ENCODE measurements around the gene SYNDIG1.

SYNDIG1 gene

GRCh38 chr20:24469116-24469893, at the start of gene SYNDIG1:
Gene SYNDIG1, plus strand, starts transcription at chr20:24469629. Its CDS starts 73,469 bp downstream, at chr20:24543098.
- DNase-seq: peak; percentile 66

GRCh38 chr20:24419786-24420185, 49.6 kb upstream of the SYNDIG1 start:
- DNase-seq: no peak

- DNase-seq: no peak
Measured at GRCh38 chr20:24420567-24420966, 48.9 kb upstream of the SYNDIG1 start.

GRCh38 chr20:24421071-24421470, 48.4 kb upstream of the SYNDIG1 start:
- DNase-seq: no peak

- DNase-seq: no peak
Measured at GRCh38 chr20:24422091-24422760, 47.2 kb upstream of the SYNDIG1 start.

- DNase-seq: no peak
Measured at GRCh38 chr20:24423390-24424313, 45.8 kb upstream of the SYNDIG1 start.

GRCh38 chr20:24425523-24426135, 43.8 kb upstream of the SYNDIG1 start:
- no peak for DNase-seq

GRCh38 chr20:24431279-24432045, 38.0 kb upstream of the SYNDIG1 start:
- no peak for DNase-seq

GRCh38 chr20:24432046-24432442, 37.4 kb upstream of the SYNDIG1 start:
- DNase-seq: no peak

- DNase-seq: peak; percentile 52
Measured at GRCh38 chr20:24436160-24436559, 33.3 kb upstream of the SYNDIG1 start.

- DNase-seq: no peak
Measured at GRCh38 chr20:24437196-24438082, 32.0 kb upstream of the SYNDIG1 start.

- no peak for DNase-seq
Measured at GRCh38 chr20:24438331-24438730, 31.1 kb upstream of the SYNDIG1 start.

- no peak for DNase-seq
Measured at GRCh38 chr20:24439737-24440387, 29.6 kb upstream of the SYNDIG1 start.

GRCh38 chr20:24441661-24442060, 27.8 kb upstream of the SYNDIG1 start:
- DNase-seq: peak; percentile 59

GRCh38 chr20:24442909-24443308, 26.5 kb upstream of the SYNDIG1 start:
- no peak for DNase-seq

- no peak for DNase-seq
Measured at GRCh38 chr20:24443436-24443835, 26.0 kb upstream of the SYNDIG1 start.

GRCh38 chr20:24444526-24445190, 24.8 kb upstream of the SYNDIG1 start:
- no peak for DNase-seq

- no peak for DNase-seq
Measured at GRCh38 chr20:24445510-24446170, 23.8 kb upstream of the SYNDIG1 start.

- no peak for DNase-seq
Measured at GRCh38 chr20:24446811-24447210, 22.6 kb upstream of the SYNDIG1 start.
